WTC11 (cell line): ENCODE measurements around the gene DNAJC19. TPM values are rescaled to one million over a fixed set of nuclear protein-coding genes. Genes with fewer than 3 reads are reported as not detected.

ENCODE experiments used
- ATF1 ChIP-seq: sonication (generic); formaldehyde crosslinking; IDR thresholded peaks from 2 replicates; pipeline ENCODE4 v1.8.1; 2023; ENCODE audit warnings: mild to moderate bottlenecking, moderate library complexity, missing genetic modification reagents
- GTF2I ChIP-seq: fragments of 250-450 bp; sonication (Bioruptor Pico); conservative IDR thresholded peaks from 2 replicates; pipeline ENCODE4 v1.4.0; 2021; ENCODE audit warnings: mild to moderate bottlenecking
- HMGA2 ChIP-seq: fragments of 250-450 bp; sonication (Bioruptor Pico); IDR thresholded peaks from 2 replicates; pipeline ENCODE4 v1.4.0; 2021; ENCODE audit warnings: mild to moderate bottlenecking, moderate library complexity
- JUN ChIP-seq: sonication (generic); formaldehyde crosslinking; IDR thresholded peaks from 2 replicates; pipeline ENCODE4 v1.8.0; 2023; ENCODE audit warnings: mild to moderate bottlenecking, missing genetic modification reagents
- MYBL2 ChIP-seq: sonication (generic); formaldehyde crosslinking; IDR thresholded peaks from 2 replicates; pipeline ENCODE4 v1.8.1; 2023; ENCODE audit warnings: mild to moderate bottlenecking, moderate library complexity, missing genetic modification reagents
- NR2C2 ChIP-seq: sonication (generic); formaldehyde crosslinking; IDR thresholded peaks from 2 replicates; pipeline ENCODE4 v1.8.0; 2022; ENCODE audit warnings: mild to moderate bottlenecking, missing genetic modification reagents
- SMAD4 ChIP-seq: sonication (generic); formaldehyde crosslinking; IDR thresholded peaks from 2 replicates; pipeline ENCODE4 v1.8.0; 2022; ENCODE audit warnings: mild to moderate bottlenecking, missing genetic modification reagents
- TP53 ChIP-seq: sonication (generic); formaldehyde crosslinking; IDR thresholded peaks from 2 replicates; pipeline ENCODE4 v1.8.1; 2023; ENCODE audit warnings: mild to moderate bottlenecking, missing genetic modification reagents
- ZNF138 ChIP-seq: sonication (generic); formaldehyde crosslinking; conservative IDR thresholded peaks from 2 replicates; pipeline ENCODE4 v1.8.1; 2022; ENCODE audit warnings: mild to moderate bottlenecking, moderate library complexity, missing genetic modification reagents
- ZNF263 ChIP-seq: sonication (generic); formaldehyde crosslinking; IDR thresholded peaks from 2 replicates; pipeline ENCODE4 v1.8.1; 2022; ENCODE audit warnings: low read depth, mild to moderate bottlenecking, moderate library complexity, missing genetic modification reagents
- ZNF317 ChIP-seq: sonication (generic); formaldehyde crosslinking; IDR thresholded peaks from 2 replicates; pipeline ENCODE4 v1.8.1; 2023; ENCODE audit warnings: low read depth, mild to moderate bottlenecking, moderate library complexity, missing genetic modification reagents, borderline replicate concordance
- ZNF423 ChIP-seq: fragments of 250-450 bp; sonication (Bioruptor Pico); IDR thresholded peaks from 2 replicates; pipeline ENCODE4 v2.1.2; 2022; ENCODE audit warnings: mild to moderate bottlenecking, moderate library complexity
- total RNA-seq: library from RNA; stranded (reverse); gene quantifications from 3 replicates; pipeline ENCODE4 v1.2.3, GENCODE V29; 2021
- TF ChIP-seq, protein P1 (sequence below): sonication (generic); formaldehyde crosslinking; IDR thresholded peaks from 2 replicates; pipeline ENCODE4 v1.8.0; 2023; ENCODE audit warnings: missing genetic modification reagents, mild to moderate bottlenecking, borderline replicate concordance
- TF ChIP-seq, protein P2 (sequence below): sonication (generic); formaldehyde crosslinking; IDR thresholded peaks from 2 replicates; pipeline ENCODE4 v1.8.0; 2022; ENCODE audit warnings: missing genetic modification reagents
- TF ChIP-seq, protein P3 (sequence below): sonication (generic); formaldehyde crosslinking; IDR thresholded peaks from 2 replicates; pipeline ENCODE4 v1.8.0; 2023; ENCODE audit warnings: mild to moderate bottlenecking, missing genetic modification reagents
- TF ChIP-seq, protein P4 (sequence below): sonication (generic); formaldehyde crosslinking; IDR thresholded peaks from 2 replicates; pipeline ENCODE4 v1.8.1; 2023; ENCODE audit warnings: mild to moderate bottlenecking, missing genetic modification reagents, moderate library complexity
- TF ChIP-seq, protein P5 (sequence below): fragments of 250-450 bp; sonication (Bioruptor Pico); IDR thresholded peaks from 2 replicates; pipeline ENCODE4 v1.9.0; 2021; ENCODE audit warnings: mild to moderate bottlenecking
- TF ChIP-seq, protein P6 (sequence below): sonication (generic); formaldehyde crosslinking; IDR thresholded peaks from 2 replicates; pipeline ENCODE4 v1.8.1; 2023; ENCODE audit warnings: mild to moderate bottlenecking, moderate library complexity, missing genetic modification reagents
- TF ChIP-seq, protein P7 (sequence below): sonication (generic); formaldehyde crosslinking; conservative IDR thresholded peaks from 2 replicates; pipeline ENCODE4 v1.8.1; 2022; ENCODE audit warnings: mild to moderate bottlenecking, missing genetic modification reagents
- TF ChIP-seq, protein P8 (sequence below): sonication (generic); formaldehyde crosslinking; IDR thresholded peaks from 2 replicates; pipeline ENCODE4 v1.8.0; 2022; ENCODE audit warnings: mild to moderate bottlenecking, missing genetic modification reagents

The DNAJC19 gene
- total RNA-seq, 1 experiment from 2014 or later, result 65.7 TPM

DNA sequence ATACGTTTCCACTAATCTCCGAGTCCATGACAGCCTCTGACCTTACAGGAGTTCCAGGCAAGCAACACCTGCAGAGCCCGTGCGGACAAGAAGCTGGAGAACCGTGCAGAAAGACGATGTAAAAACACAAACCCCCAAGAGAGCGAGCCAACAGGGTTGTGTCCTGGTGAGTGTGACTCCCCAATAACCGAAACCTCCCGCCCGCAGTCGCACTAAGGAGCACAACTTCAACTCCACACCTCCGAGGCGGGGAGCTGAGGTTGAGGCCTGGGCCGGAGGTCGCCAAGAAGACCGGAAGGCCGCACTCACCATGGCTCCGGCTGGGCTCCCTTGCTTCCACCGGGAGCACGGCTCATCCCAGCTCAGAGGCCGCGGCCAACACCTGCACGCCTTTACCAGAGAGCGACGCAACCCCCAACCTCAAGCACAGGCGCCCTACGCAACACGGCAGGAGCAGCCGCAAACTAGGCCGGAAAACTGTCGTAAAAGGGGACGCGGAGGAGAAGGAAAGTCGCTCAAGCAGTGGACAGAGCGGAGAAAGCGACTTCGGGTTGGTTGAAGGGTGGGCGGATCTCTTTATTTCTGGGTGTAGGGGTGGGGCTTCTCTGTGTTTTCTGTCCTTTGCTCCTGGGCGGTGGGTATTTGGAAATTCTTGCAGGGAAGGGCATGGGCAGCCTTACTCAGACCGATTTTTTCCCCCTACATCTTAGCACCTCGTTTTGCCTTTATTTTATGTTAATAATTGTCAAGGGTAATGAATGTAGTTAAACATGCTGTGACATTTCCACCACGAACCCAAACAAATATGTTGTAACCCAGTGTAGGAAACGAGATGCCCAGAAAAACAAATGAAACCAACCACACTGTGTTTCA, at the start of gene DNAJC19 (continued):
- TF ChIP-seq, protein P1, sequence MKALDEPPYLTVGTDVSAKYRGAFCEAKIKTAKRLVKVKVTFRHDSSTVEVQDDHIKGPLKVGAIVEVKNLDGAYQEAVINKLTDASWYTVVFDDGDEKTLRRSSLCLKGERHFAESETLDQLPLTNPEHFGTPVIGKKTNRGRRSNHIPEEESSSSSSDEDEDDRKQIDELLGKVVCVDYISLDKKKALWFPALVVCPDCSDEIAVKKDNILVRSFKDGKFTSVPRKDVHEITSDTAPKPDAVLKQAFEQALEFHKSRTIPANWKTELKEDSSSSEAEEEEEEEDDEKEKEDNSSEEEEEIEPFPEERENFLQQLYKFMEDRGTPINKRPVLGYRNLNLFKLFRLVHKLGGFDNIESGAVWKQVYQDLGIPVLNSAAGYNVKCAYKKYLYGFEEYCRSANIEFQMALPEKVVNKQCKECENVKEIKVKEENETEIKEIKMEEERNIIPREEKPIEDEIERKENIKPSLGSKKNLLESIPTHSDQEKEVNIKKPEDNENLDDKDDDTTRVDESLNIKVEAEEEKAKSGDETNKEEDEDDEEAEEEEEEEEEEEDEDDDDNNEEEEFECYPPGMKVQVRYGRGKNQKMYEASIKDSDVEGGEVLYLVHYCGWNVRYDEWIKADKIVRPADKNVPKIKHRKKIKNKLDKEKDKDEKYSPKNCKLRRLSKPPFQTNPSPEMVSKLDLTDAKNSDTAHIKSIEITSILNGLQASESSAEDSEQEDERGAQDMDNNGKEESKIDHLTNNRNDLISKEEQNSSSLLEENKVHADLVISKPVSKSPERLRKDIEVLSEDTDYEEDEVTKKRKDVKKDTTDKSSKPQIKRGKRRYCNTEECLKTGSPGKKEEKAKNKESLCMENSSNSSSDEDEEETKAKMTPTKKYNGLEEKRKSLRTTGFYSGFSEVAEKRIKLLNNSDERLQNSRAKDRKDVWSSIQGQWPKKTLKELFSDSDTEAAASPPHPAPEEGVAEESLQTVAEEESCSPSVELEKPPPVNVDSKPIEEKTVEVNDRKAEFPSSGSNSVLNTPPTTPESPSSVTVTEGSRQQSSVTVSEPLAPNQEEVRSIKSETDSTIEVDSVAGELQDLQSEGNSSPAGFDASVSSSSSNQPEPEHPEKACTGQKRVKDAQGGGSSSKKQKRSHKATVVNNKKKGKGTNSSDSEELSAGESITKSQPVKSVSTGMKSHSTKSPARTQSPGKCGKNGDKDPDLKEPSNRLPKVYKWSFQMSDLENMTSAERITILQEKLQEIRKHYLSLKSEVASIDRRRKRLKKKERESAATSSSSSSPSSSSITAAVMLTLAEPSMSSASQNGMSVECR, result no peak
- TF ChIP-seq SMAD4 (CRISPR knock-in tag), result no peak
- no peak for TF ChIP-seq ZNF423 (CRISPR knock-in tag)
- TF ChIP-seq MYBL2 (CRISPR knock-in tag), result 0 out of 2 replicates have a peak, but pooled peaks have one; percentile 35
- no peak for TF ChIP-seq JUN (CRISPR knock-in tag)
- no peak for TF ChIP-seq HMGA2 (CRISPR knock-in tag)
- TF ChIP-seq, protein P2, sequence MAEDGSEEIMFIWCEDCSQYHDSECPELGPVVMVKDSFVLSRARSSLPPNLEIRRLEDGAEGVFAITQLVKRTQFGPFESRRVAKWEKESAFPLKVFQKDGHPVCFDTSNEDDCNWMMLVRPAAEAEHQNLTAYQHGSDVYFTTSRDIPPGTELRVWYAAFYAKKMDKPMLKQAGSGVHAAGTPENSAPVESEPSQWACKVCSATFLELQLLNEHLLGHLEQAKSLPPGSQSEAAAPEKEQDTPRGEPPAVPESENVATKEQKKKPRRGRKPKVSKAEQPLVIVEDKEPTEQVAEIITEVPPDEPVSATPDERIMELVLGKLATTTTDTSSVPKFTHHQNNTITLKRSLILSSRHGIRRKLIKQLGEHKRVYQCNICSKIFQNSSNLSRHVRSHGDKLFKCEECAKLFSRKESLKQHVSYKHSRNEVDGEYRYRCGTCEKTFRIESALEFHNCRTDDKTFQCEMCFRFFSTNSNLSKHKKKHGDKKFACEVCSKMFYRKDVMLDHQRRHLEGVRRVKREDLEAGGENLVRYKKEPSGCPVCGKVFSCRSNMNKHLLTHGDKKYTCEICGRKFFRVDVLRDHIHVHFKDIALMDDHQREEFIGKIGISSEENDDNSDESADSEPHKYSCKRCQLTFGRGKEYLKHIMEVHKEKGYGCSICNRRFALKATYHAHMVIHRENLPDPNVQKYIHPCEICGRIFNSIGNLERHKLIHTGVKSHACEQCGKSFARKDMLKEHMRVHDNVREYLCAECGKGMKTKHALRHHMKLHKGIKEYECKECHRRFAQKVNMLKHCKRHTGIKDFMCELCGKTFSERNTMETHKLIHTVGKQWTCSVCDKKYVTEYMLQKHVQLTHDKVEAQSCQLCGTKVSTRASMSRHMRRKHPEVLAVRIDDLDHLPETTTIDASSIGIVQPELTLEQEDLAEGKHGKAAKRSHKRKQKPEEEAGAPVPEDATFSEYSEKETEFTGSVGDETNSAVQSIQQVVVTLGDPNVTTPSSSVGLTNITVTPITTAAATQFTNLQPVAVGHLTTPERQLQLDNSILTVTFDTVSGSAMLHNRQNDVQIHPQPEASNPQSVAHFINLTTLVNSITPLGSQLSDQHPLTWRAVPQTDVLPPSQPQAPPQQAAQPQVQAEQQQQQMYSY (CRISPR knock-in tag), result no peak
- TF ChIP-seq, protein P3, sequence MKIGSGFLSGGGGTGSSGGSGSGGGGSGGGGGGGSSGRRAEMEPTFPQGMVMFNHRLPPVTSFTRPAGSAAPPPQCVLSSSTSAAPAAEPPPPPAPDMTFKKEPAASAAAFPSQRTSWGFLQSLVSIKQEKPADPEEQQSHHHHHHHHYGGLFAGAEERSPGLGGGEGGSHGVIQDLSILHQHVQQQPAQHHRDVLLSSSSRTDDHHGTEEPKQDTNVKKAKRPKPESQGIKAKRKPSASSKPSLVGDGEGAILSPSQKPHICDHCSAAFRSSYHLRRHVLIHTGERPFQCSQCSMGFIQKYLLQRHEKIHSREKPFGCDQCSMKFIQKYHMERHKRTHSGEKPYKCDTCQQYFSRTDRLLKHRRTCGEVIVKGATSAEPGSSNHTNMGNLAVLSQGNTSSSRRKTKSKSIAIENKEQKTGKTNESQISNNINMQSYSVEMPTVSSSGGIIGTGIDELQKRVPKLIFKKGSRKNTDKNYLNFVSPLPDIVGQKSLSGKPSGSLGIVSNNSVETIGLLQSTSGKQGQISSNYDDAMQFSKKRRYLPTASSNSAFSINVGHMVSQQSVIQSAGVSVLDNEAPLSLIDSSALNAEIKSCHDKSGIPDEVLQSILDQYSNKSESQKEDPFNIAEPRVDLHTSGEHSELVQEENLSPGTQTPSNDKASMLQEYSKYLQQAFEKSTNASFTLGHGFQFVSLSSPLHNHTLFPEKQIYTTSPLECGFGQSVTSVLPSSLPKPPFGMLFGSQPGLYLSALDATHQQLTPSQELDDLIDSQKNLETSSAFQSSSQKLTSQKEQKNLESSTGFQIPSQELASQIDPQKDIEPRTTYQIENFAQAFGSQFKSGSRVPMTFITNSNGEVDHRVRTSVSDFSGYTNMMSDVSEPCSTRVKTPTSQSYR, result 0 out of 2 replicates have a peak, but pooled peaks have one; percentile 59
- TF ChIP-seq GTF2I (CRISPR knock-in tag), result no peak
- TF ChIP-seq, protein P4, sequence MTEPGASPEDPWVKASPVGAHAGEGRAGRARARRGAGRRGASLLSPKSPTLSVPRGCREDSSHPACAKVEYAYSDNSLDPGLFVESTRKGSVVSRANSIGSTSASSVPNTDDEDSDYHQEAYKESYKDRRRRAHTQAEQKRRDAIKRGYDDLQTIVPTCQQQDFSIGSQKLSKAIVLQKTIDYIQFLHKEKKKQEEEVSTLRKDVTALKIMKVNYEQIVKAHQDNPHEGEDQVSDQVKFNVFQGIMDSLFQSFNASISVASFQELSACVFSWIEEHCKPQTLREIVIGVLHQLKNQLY (CRISPR knock-in tag), result no peak
- TF ChIP-seq, protein P5, sequence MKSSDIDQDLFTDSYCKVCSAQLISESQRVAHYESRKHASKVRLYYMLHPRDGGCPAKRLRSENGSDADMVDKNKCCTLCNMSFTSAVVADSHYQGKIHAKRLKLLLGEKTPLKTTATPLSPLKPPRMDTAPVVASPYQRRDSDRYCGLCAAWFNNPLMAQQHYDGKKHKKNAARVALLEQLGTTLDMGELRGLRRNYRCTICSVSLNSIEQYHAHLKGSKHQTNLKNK, result no peak
- TF ChIP-seq, protein P6, sequence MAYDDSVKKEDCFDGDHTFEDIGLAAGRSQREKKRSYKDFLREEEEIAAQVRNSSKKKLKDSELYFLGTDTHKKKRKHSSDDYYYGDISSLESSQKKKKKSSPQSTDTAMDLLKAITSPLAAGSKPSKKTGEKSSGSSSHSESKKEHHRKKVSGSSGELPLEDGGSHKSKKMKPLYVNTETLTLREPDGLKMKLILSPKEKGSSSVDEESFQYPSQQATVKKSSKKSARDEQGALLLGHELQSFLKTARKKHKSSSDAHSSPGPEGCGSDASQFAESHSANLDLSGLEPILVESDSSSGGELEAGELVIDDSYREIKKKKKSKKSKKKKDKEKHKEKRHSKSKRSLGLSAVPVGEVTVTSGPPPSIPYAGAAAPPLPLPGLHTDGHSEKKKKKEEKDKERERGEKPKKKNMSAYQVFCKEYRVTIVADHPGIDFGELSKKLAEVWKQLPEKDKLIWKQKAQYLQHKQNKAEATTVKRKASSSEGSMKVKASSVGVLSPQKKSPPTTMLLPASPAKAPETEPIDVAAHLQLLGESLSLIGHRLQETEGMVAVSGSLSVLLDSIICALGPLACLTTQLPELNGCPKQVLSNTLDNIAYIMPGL, result 0 out of 2 replicates have a peak, but pooled peaks have one; percentile 46
- TF ChIP-seq, protein P7, sequence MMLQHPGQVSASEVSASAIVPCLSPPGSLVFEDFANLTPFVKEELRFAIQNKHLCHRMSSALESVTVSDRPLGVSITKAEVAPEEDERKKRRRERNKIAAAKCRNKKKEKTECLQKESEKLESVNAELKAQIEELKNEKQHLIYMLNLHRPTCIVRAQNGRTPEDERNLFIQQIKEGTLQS (CRISPR knock-in tag), result no peak
- no peak for TF ChIP-seq NR2C2 (CRISPR knock-in tag)
- no peak for TF ChIP-seq ZNF263 (CRISPR knock-in tag)
- no peak for TF ChIP-seq TP53 (CRISPR knock-in tag)
- TF ChIP-seq, protein P8, sequence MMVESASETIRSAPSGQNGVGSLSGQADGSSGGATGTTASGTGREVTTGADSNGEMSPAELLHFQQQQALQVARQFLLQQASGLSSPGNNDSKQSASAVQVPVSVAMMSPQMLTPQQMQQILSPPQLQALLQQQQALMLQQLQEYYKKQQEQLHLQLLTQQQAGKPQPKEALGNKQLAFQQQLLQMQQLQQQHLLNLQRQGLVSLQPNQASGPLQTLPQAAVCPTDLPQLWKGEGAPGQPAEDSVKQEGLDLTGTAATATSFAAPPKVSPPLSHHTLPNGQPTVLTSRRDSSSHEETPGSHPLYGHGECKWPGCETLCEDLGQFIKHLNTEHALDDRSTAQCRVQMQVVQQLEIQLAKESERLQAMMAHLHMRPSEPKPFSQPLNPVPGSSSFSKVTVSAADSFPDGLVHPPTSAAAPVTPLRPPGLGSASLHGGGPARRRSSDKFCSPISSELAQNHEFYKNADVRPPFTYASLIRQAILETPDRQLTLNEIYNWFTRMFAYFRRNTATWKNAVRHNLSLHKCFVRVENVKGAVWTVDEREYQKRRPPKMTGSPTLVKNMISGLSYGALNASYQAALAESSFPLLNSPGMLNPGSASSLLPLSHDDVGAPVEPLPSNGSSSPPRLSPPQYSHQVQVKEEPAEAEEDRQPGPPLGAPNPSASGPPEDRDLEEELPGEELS (CRISPR knock-in tag), result 0 out of 2 replicates have a peak, but pooled peaks have one; percentile 18
- no peak for TF ChIP-seq ATF1 (CRISPR knock-in tag)
- TF ChIP-seq ZNF317 (CRISPR knock-in tag), result no peak
- no peak; the same call in 1 of the 2 replicates for TF ChIP-seq ZNF138 (CRISPR knock-in tag)
